NCI-H128 (cell line): Measurements from ENCODE around the gene TTC32.
"Not testable (repeated sequence)": the region's sequence is repeated elsewhere in the genome, so short reads cannot be mapped to it uniquely, and the experiment has no call there.

ENCODE experiments used
- DNase-seq: peaks from one replicate; lab custom pipeline; 2025; ENCODE audit not compliant: unreplicated experiment; lab: John Stamatoyannopoulos, UW

Gene TTC32

GRCh38 chr2:19901442-19902215 lies at the start of gene TTC32:
TSS of gene TTC32 (minus strand) at chr2:19901983. CDS start at chr2:19901854, 129 bp downstream.
- DNase-seq: peak; percentile 92

GRCh38 chr2:19949071-19949470 lies 47.3 kb upstream of the TTC32 start:
- no peak for DNase-seq

- no peak for DNase-seq
Observed at GRCh38 chr2:19947184-19947940, 45.6 kb upstream of the TTC32 start.

- DNase-seq: no peak
Observed at GRCh38 chr2:19944205-19944845, 42.5 kb upstream of the TTC32 start.

- no peak for DNase-seq
Observed at GRCh38 chr2:19943189-19943588, 41.4 kb upstream of the TTC32 start.

- DNase-seq: no peak
Observed at GRCh38 chr2:19942199-19942598, 40.4 kb upstream of the TTC32 start.

GRCh38 chr2:19937004-19937403 lies 35.2 kb upstream of the TTC32 start:
- DNase-seq: no peak

- no peak for DNase-seq
Observed at GRCh38 chr2:19936203-19936602, 34.4 kb upstream of the TTC32 start.

- DNase-seq: no peak
Observed at GRCh38 chr2:19933351-19933981, 31.7 kb upstream of the TTC32 start.

GRCh38 chr2:19932928-19933327 lies 31.1 kb upstream of the TTC32 start:
- no peak for DNase-seq

- DNase-seq: no peak
Observed at GRCh38 chr2:19929226-19929625, 27.4 kb upstream of the TTC32 start.

- not testable (repeated sequence) for DNase-seq
Observed at GRCh38 chr2:19927816-19928215, 26.0 kb upstream of the TTC32 start.

- not testable (repeated sequence) for DNase-seq
Observed at GRCh38 chr2:19924526-19924925, 22.7 kb upstream of the TTC32 start.

- not testable (repeated sequence) for DNase-seq
Observed at GRCh38 chr2:19922188-19922587, 20.4 kb upstream of the TTC32 start.

GRCh38 chr2:19916385-19916950 lies 14.7 kb upstream of the TTC32 start:
- no peak for DNase-seq

GRCh38 chr2:19914266-19914975 lies 12.6 kb upstream of the TTC32 start:
- no peak for DNase-seq

- DNase-seq: no peak
Observed at GRCh38 chr2:19911808-19912509, 10.2 kb upstream of the TTC32 start.

GRCh38 chr2:19902216-19902740 lies 495 bp upstream of the TTC32 start:
- DNase-seq: no peak

GRCh38 chr2:19900931-19901441 lies 797 bp downstream of the TTC32 start:
- DNase-seq: no peak
